Peyer's patch (tissue), 4 donors: ENCODE data around the gene MRPL12. TPM values are rescaled to one million over a fixed set of nuclear protein-coding genes. Genes with fewer than 3 reads are reported as not detected.

Experiments used
- DNase-seq, 3 donors: peaks; one replicate each; pipeline ENCODE4 v3.0.0-alpha.2; 2017 to 2019
- H3K27ac ChIP-seq, 4 donors: fragments of 200-600 bp; sonication (generic); one replicate each; pipeline ENCODE4 v1.5.1; 2016 to 2019
- H3K27me3 ChIP-seq, 2 donors: fragments of 200-600 bp; sonication (generic); one replicate each; pipeline ENCODE4 v1.5.1; 2019
- H3K36me3 ChIP-seq, 3 donors: fragments of 200-600 bp; sonication (generic); one replicate each; pipeline ENCODE4 v1.5.1; 2016 to 2019
- H3K4me1 ChIP-seq, 4 donors: fragments of 200-600 bp; sonication (generic); one replicate each; pipeline ENCODE4 v1.5.1; 2016 to 2019
- H3K4me3 ChIP-seq, 4 donors: fragments of 200-600 bp; sonication (generic); 1 replicate in 3 of 4; 2 replicates in 1 of 4; pipeline ENCODE4 v1.5.1; 2016 to 2019; ENCODE audit warnings: mild to moderate bottlenecking in 1 of 4
- H3K9me3 ChIP-seq, 4 donors: fragments of 200-600 bp; sonication (generic); one replicate each; pipeline ENCODE4 v1.5.1; 2016 to 2019; ENCODE audit warnings: mild to moderate bottlenecking in 1 of 4
- POLR2A ChIP-seq, 2 donors: fragments of 450-650 bp; IDR thresholded peaks; one replicate each; pipeline ENCODE4 v1.5.1; 2017; ENCODE audit warnings: antibody characterized with exemption in 2 of 2, mild to moderate bottlenecking in 2 of 2, moderate library complexity in 2 of 2
- total RNA-seq, 4 donors: library from RNA; depleted of rRNA; stranded (reverse); fragments of >200 nt; gene quantifications; one replicate each; pipeline ENCODE4 v1.1.0, GENCODE V29; 2016
- TF ChIP-seq, protein P1 (sequence below), 6 experiments: fragments of 450-650 bp in 4 of 6; fragments of 200-600 bp in 2 of 6; sonication (generic) in 1 of 6; IDR thresholded peaks; one replicate each; pipeline ENCODE4 v1.5.1; 2017 to 2019; ENCODE audit warnings: antibody characterized with exemption in 6 of 6, mild to moderate bottlenecking in 3 of 6, moderate library complexity in 1 of 6

Gene MRPL12
- total RNA-seq = 10 to 100 TPM; 65.6 to 99.9 (median 76.4) TPM

DNA sequence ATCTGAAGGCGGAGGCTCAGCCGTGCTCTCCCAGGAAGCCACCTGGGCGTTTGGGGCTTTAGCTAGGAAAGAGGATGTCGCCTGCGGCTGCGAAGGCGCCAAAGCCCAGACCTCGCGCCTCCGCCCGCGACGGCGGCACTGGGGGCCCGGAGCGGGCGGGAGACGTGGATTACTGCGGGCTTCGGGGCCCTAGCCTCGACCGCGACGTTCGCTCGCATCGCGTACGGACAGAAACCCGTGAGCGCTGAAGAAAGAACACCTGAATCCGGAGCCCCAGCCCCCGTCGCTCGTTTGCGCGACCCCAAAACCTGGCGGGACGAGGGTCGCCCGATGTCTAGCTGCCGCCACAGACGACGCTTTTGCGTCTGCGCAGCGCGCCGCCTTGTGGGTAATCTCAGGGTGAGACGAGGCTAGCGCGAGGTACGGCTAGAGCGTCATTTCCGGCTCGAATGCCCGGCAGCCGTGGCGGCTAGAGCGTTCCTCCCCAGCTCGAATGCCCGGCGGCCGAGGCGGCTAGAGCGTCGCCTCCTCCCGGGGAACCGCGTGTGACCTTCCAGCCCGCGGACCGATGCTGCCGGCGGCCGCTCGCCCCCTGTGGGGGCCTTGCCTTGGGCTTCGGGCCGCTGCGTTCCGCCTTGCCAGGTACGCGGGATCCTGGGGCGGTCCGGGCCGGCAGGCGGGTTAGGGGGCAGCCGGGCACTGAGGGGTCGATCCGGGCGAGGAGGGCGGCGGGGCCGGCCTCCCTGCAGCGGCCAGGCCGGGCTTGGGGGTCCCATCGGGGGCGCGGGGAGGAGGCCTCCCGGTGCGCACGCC lies at the start of gene MRPL12:
MRPL12 (plus strand) TSS at position 434 of the 813 bp plus-strand sequence; CDS start at position 569, 135 bp downstream.
- Histone ChIP-seq H3K27ac (peak within 1 kb of the TSS; percentile 92 to 95 (median 94)), H3K4me3 (peak within 1 kb of the TSS; percentile 70 to 92 (median 78)), H3K4me1 (peaks cover 8 to 33% (median 16%) of the 10 kb centered on the region in 4 donors), H3K36me3 (peaks cover 0 to 61% (median 0%) of the 10 kb centered on the region in 3 donors), H3K27me3 (no peaks in the 10 kb centered on the region), H3K9me3 (no peaks in the 10 kb centered on the region)
- TF ChIP-seq, protein P1, sequence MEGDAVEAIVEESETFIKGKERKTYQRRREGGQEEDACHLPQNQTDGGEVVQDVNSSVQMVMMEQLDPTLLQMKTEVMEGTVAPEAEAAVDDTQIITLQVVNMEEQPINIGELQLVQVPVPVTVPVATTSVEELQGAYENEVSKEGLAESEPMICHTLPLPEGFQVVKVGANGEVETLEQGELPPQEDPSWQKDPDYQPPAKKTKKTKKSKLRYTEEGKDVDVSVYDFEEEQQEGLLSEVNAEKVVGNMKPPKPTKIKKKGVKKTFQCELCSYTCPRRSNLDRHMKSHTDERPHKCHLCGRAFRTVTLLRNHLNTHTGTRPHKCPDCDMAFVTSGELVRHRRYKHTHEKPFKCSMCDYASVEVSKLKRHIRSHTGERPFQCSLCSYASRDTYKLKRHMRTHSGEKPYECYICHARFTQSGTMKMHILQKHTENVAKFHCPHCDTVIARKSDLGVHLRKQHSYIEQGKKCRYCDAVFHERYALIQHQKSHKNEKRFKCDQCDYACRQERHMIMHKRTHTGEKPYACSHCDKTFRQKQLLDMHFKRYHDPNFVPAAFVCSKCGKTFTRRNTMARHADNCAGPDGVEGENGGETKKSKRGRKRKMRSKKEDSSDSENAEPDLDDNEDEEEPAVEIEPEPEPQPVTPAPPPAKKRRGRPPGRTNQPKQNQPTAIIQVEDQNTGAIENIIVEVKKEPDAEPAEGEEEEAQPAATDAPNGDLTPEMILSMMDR (IDR thresholded peaks at IDR 0.05) = peak in 3 of 6 experiments; percentile 52 to 58 (median 55)
- TF ChIP-seq POLR2A (IDR thresholded peaks at IDR 0.05) = peak; percentile 82 to 88
- peak; percentile 91 to 96 (median 95) for DNase-seq

DNA sequence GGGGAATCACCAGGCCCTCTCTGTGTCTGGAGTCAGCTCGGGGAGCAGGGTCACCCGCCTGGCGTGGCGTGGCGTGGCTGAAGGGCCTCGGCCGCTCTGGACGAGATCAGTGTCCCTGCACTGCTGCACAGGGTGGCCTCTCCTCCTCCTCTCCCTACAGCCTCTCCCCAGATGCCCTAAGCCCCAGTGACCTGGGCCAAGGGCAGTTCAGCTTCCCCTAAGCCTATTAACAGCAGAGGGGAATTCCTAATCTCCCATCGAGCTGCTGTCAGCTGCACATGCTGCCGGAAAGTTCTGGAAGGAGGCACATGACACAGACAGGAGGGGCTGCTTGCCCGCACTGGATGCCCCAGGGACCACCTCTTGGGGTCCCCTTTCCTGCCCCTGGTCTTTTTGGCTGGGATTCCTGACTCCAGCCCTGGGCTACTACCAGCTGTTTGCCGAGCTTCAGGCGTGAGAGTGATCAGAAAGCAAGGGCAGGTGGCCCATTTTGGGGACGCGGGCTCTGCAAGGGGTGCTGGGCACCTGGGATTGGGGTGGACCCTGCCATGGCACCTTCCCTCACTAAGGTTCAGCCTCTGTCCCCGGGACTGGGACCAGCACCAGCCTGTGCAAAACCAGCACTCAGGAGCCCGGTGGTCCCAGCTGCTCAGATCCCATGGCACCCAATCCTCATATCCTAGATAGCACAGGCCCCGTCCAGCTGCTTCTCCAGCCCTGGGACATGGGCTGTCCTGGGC lies 47.6 kb upstream of the MRPL12 start:
- no peak for TF ChIP-seq POLR2A (IDR thresholded peaks at IDR 0.05)
- TF ChIP-seq, protein P1 (IDR thresholded peaks at IDR 0.05) = no peak

DNA sequence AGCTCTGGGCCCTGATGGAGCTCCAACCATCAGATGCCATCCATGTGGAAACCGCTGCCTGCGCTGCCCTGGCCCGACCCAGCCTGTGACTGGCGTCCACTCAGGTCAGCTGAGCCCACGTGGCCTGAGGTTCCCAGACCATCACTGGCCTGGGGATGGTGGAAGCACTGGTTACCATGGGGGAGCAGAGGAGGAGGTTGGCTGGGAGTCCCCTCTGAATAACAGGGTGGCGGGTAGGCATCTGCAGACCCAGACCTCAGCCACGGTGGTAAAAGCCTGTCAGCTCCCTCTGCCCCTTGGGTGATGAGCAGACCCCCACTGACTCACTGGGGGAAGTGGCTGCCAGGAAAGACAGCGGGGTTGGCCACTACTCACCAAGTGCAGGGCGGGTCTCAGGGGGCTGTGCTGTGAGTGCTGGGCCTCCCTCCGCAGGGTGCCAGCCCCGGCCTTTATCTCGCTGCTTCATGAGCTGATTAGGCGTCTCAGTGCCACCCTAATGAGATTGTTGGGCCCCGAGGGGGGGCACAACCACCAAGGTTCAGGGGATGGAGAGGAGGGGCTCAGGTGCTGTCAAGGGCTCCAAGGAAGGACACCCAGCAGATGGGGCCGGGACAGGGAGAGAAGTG lies 46.9 kb upstream of the MRPL12 start, which contains the start of gene PDE6G:
PDE6G (minus strand) TSS at position 425 of the 626 bp plus-strand sequence. CDS start 3,237 bp downstream, outside the sequence.
- H3K9me3 ChIP-seq = no peaks in the 10 kb centered on the region
- H3K4me1 ChIP-seq = no peaks in the 10 kb centered on the region
- no peak within 1 kb of the TSS for H3K4me3 ChIP-seq
- H3K27ac ChIP-seq = no peak within 1 kb of the TSS
- DNase-seq = no peak
- TF ChIP-seq, protein P1 (IDR thresholded peaks at IDR 0.05) = no peak
- no peak for TF ChIP-seq POLR2A (IDR thresholded peaks at IDR 0.05)
- no peaks in the 10 kb centered on the region for H3K27me3 ChIP-seq
- no peaks in the 10 kb centered on the region for H3K36me3 ChIP-seq

More for the DNA sequence above, 47.6 kb upstream of the MRPL12 start:
- no peaks in the 10 kb centered on the region for H3K27me3 ChIP-seq
- no peak overlapping the region for H3K27ac ChIP-seq
- H3K4me3 ChIP-seq = no peak overlapping the region
- no peaks in the 10 kb centered on the region for H3K36me3 ChIP-seq
- no peaks in the 10 kb centered on the region for H3K9me3 ChIP-seq
- no peak for DNase-seq
- no peaks in the 10 kb centered on the region for H3K4me1 ChIP-seq

DNA sequence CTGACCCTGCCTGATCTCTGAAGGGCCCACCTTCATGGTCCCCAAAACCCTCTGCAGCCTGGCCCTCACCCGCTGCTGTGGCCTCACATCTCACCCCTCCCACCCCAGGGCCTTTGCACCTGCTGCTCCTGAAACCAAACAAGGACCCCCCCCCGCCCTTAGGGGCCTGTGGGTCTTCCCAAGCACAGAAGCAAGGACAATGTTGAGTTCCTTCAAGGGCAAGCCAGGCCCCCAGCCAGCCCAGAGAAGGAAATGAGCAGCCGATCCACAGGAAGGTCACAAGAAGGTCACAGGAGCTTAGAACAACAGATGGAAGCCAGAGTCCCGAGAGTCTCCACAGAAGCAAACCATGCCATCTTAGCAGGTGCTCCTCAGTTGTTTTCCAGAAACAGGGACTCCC lies 46.3 kb upstream of the MRPL12 start:
- no peak overlapping the region for H3K27ac ChIP-seq
- no peak for DNase-seq
- H3K36me3 ChIP-seq = no peaks in the 10 kb centered on the region
- no peak for TF ChIP-seq POLR2A (IDR thresholded peaks at IDR 0.05)
- TF ChIP-seq, protein P1 (IDR thresholded peaks at IDR 0.05) = no peak
- no peaks in the 10 kb centered on the region for H3K4me1 ChIP-seq
- no peak overlapping the region for H3K4me3 ChIP-seq
- H3K27me3 ChIP-seq = no peaks in the 10 kb centered on the region
- no peaks in the 10 kb centered on the region for H3K9me3 ChIP-seq

DNA sequence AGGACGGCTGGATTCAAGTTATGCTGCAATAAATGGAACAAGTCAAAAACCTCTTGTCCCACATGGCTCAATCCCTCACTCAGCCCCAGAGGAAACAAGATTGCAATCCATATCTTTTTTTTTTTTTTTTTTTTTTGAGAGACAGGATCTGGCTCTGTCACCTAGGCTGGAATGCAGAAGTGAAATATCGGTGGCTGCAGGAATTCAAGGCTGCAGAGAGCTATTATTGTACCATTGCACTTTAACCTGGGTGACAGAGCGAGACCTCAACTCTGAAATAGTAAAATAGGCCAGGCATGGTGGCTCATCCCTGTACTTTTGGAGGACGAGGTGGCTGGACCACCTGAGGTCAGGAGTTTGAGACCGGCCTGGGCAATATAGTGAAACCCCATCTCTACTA lies 44.1 kb upstream of the MRPL12 start:
- no peaks in the 10 kb centered on the region for H3K4me1 ChIP-seq
- no peaks in the 10 kb centered on the region for H3K9me3 ChIP-seq
- DNase-seq = no peak
- H3K27ac ChIP-seq = no peak overlapping the region
- H3K4me3 ChIP-seq = no peak overlapping the region
- H3K27me3 ChIP-seq = no peaks in the 10 kb centered on the region
- no peaks in the 10 kb centered on the region for H3K36me3 ChIP-seq
- no peak for TF ChIP-seq POLR2A (IDR thresholded peaks at IDR 0.05)
- TF ChIP-seq, protein P1 (IDR thresholded peaks at IDR 0.05) = no peak
